ENCODE measurements around the gene FARP1.

Gene FARP1

GRCh38 chr13:98303858-98304257 is 161.0 kb downstream of the FARP1 start:
- no peak overlapping the region for H3K4me3 ChIP-seq (ENCODE audit: low read depth, low read length)
- no peak for TF ChIP-seq CTCF (IDR thresholded peaks at IDR 0.05; ENCODE audit: low read depth, low read length)

- TF ChIP-seq CTCF (IDR thresholded peaks at IDR 0.05; ENCODE audit: low read depth, low read length) = no peak
- no peak overlapping the region for H3K4me3 ChIP-seq (ENCODE audit: low read depth, low read length)
Observed at GRCh38 chr13:98305670-98306069, 162.8 kb downstream of the FARP1 start.

- H3K4me3 ChIP-seq (ENCODE audit: low read depth, low read length) = peak overlapping the region; percentile 14
- no peak for TF ChIP-seq CTCF (IDR thresholded peaks at IDR 0.05; ENCODE audit: low read depth, low read length)
Observed at GRCh38 chr13:98307463-98308085, 164.7 kb downstream of the FARP1 start.

- TF ChIP-seq CTCF (IDR thresholded peaks at IDR 0.05; ENCODE audit: low read depth, low read length) = no peak
- H3K4me3 ChIP-seq (ENCODE audit: low read depth, low read length) = peak overlapping the region; percentile 25; the same call in 1 of the 2 replicates
Observed at GRCh38 chr13:98308086-98308911, 165.4 kb downstream of the FARP1 start.

- no peak for TF ChIP-seq CTCF (IDR thresholded peaks at IDR 0.05; ENCODE audit: low read depth, low read length)
- no peak overlapping the region for H3K4me3 ChIP-seq (ENCODE audit: low read depth, low read length)
Observed at GRCh38 chr13:98309569-98310335, 166.9 kb downstream of the FARP1 start.

GRCh38 chr13:98310485-98311199 is 167.7 kb downstream of the FARP1 start:
- TF ChIP-seq CTCF (IDR thresholded peaks at IDR 0.05; ENCODE audit: low read depth, low read length) = no peak
- H3K4me3 ChIP-seq (ENCODE audit: low read depth, low read length) = no peak overlapping the region
